Brain pericyte (primary cell): ENCODE results near the gene EXD1.
"Not testable (repeated sequence)": the region's sequence is repeated elsewhere in the genome, so short reads cannot be mapped to it uniquely, and the experiment has no call there.

Source experiments
- DNase-seq: peaks from one replicate; pipeline ENCODE4 v3.0.0-alpha.2; 2012; ENCODE audit warnings: low read depth, low spot score

Gene EXD1

GRCh38 chr15:41230650-41231421 lies at the start of gene EXD1, which contains the start of gene CHP1:
Gene EXD1 (minus strand): TSS chr15:41230757. CDS start chr15:41226575, 4,182 bp downstream.
Gene CHP1 (plus strand): TSS chr15:41231268. CDS start chr15:41231383, 115 bp downstream.
- peak; percentile 88 for DNase-seq

- no peak for DNase-seq
Measured at GRCh38 chr15:41279535-41280283, 49.2 kb upstream of the EXD1 start.

- DNase-seq: no peak
Measured at GRCh38 chr15:41278319-41278718, 47.8 kb upstream of the EXD1 start.

- no peak for DNase-seq
Measured at GRCh38 chr15:41276831-41277230, 46.3 kb upstream of the EXD1 start.

GRCh38 chr15:41269887-41270286 lies 39.3 kb upstream of the EXD1 start:
- no peak for DNase-seq

GRCh38 chr15:41263891-41264351 lies 33.4 kb upstream of the EXD1 start:
- no peak for DNase-seq

- no peak for DNase-seq
Measured at GRCh38 chr15:41262571-41262970, 32.0 kb upstream of the EXD1 start.

GRCh38 chr15:41260924-41261323 lies 30.4 kb upstream of the EXD1 start:
- not testable (repeated sequence) for DNase-seq

- no peak for DNase-seq
Measured at GRCh38 chr15:41259546-41260189, 29.1 kb upstream of the EXD1 start.

- DNase-seq: no peak
Measured at GRCh38 chr15:41258750-41259471, 28.4 kb upstream of the EXD1 start.

- no peak for DNase-seq
Measured at GRCh38 chr15:41256577-41257038, 26.1 kb upstream of the EXD1 start.

GRCh38 chr15:41256103-41256502 lies 25.5 kb upstream of the EXD1 start:
- DNase-seq: no peak

- no peak for DNase-seq
Measured at GRCh38 chr15:41254560-41254959, 24.0 kb upstream of the EXD1 start.

GRCh38 chr15:41251411-41251810 lies 20.9 kb upstream of the EXD1 start:
- DNase-seq: no peak

- not testable (repeated sequence) for DNase-seq
Measured at GRCh38 chr15:41250745-41251144, 20.2 kb upstream of the EXD1 start.

- no peak for DNase-seq
Measured at GRCh38 chr15:41241221-41241964, 10.8 kb upstream of the EXD1 start.

- DNase-seq: no peak
Measured at GRCh38 chr15:41238100-41238499, 7.5 kb upstream of the EXD1 start.

GRCh38 chr15:41235929-41236328 lies 5.4 kb upstream of the EXD1 start:
- no peak for DNase-seq

GRCh38 chr15:41235228-41235627 lies 4.7 kb upstream of the EXD1 start:
- not testable (repeated sequence) for DNase-seq

GRCh38 chr15:41233367-41233771 lies 2.8 kb upstream of the EXD1 start:
- no peak for DNase-seq
